Omental fat pad (tissue), 4 donors: ENCODE results near the gene FBP1. TPM values are rescaled to one million over a fixed set of nuclear protein-coding genes. Genes with fewer than 3 reads are reported as not detected.

Experiments
- ATAC-seq: fragments of 150-250 bp; one replicate; pipeline ENCODE4 v1.9.1; 2016; ENCODE audit warnings: mild to moderate bottlenecking, moderate library complexity; ENCODE audit not compliant: low FRiP score
- DNase-seq: peaks from one replicate; pipeline ENCODE4 v3.0.0-alpha.2; 2019; ENCODE audit warnings: low spot score
- total RNA-seq, 4 donors: library from RNA; depleted of rRNA; stranded (reverse); fragments of >200 nt; gene quantifications; one replicate each; pipeline ENCODE4 v1.1.0, GENCODE V29; 2016
- TF ChIP-seq, protein P1 (sequence below), 3 donors: fragments of 450-650 bp; IDR thresholded peaks; one replicate each; pipeline ENCODE4 v1.5.1; 2016 to 2017; ENCODE audit warnings: antibody characterized with exemption in 3 of 3, mild to moderate bottlenecking in 3 of 3, moderate library complexity in 2 of 3

FBP1 gene
- total RNA-seq, 4 donors from 2014 or later, result 6.9 to 98.5 (median 10.3) TPM

DNA sequence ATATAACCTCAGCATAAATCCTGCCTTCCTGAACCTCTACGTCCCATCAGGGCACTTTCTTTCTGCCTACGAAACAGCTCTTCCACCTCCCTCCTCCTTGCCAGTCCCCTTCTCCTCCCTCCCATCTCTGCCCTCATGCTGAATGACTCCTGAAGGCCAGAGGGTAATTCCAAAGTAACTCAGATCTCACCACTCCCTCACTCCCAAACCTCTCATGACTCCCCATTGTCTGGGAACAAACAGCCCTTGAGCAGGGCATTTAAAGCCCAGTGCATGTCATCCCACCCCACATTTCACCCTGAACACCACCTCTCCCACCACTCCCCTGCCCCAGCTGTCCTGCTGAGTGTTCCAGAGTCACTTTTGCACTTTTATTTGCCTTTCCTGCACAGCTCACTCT lies 8.9 kb upstream of the FBP1 start:
- TF ChIP-seq, protein P1, sequence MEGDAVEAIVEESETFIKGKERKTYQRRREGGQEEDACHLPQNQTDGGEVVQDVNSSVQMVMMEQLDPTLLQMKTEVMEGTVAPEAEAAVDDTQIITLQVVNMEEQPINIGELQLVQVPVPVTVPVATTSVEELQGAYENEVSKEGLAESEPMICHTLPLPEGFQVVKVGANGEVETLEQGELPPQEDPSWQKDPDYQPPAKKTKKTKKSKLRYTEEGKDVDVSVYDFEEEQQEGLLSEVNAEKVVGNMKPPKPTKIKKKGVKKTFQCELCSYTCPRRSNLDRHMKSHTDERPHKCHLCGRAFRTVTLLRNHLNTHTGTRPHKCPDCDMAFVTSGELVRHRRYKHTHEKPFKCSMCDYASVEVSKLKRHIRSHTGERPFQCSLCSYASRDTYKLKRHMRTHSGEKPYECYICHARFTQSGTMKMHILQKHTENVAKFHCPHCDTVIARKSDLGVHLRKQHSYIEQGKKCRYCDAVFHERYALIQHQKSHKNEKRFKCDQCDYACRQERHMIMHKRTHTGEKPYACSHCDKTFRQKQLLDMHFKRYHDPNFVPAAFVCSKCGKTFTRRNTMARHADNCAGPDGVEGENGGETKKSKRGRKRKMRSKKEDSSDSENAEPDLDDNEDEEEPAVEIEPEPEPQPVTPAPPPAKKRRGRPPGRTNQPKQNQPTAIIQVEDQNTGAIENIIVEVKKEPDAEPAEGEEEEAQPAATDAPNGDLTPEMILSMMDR (IDR thresholded peaks at IDR 0.05), result no peak
- no peak for DNase-seq
- no peak for ATAC-seq

DNA sequence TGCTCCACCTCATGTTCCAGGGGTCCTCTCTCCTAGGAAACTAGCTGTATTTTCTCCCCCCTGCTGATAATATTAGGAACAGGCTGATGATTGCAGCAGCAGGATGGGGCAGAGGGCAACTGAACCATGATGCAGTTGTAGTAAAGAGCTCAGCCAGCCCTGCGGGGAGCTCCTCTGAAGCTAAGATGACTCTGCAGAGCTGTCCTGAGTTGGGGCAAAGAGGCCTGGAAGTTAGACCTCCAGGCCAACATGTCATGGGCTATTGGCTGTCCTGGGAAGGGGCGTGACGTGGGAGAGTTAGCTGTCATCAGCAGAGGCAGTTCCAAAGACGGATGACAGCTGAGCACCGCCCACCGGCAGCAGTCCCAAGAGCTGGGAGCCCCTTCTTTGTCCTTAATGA lies 6.6 kb upstream of the FBP1 start:
- TF ChIP-seq, protein P1 (IDR thresholded peaks at IDR 0.05), result no peak
- DNase-seq (no peak), ATAC-seq (no peak)

DNA sequence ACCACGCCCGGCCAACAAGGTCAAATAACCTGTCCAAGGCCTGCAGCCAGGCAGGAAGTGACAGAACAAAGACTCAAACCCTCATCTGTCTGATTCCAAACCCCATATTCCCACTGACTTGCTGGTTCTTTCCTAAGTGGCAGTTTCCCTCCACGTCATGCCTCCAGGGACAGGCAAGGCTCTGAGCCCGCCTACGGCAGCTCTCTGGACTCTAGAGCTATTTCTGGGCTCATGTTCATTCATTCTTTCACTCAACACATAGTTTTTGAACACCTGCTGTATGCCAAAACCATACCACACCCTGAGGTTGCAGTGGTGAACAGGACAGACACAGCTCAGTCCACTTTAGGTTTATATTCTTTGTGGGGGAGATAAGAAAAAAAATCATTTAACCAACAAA lies 5.2 kb upstream of the FBP1 start:
- DNase-seq, result no peak
- TF ChIP-seq, protein P1 (IDR thresholded peaks at IDR 0.05), result no peak
- no peak for ATAC-seq

DNA sequence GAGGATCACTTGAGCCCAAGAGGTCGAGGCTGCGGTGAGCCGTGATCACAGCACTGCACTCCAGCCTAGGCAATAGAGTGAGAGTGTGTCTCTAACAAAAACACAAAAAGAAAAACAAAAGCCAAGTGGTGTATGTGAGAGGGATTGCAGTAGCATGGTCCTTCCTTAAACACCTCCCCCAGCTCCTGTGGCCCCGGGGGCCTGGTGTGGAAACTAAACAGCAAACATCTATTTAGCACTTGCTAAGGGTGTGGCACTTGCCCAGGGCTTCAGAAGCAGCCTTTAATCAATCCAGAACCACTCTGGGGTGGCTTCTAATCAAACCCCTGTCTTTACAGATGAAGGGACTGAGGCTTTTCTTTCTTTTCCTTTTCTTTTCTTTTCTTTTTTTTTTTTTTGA lies 4.4 kb upstream of the FBP1 start:
- DNase-seq (no peak), ATAC-seq (no peak)
- TF ChIP-seq, protein P1 (IDR thresholded peaks at IDR 0.05), result no peak

DNA sequence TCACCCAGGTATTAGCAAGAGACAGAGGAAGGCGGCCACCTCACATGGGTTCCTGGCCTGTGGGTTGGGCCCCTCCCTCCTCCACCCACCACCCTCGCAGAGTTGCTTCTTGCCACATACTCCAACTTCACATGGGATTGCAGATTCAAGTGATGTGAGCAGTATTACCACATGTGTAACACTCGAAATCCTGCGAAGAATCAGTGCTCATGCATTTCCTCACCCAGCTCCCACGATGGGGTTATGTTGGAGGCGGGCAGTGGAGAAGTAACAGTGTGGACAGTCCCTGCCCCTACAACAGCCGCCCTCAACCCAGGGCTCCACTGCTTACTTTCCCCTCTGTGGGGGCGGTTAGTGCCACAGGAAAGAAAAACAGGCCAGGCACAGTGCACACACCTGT lies 3.9 kb upstream of the FBP1 start:
- DNase-seq, result no peak
- no peak for ATAC-seq
- TF ChIP-seq, protein P1 (IDR thresholded peaks at IDR 0.05), result no peak

DNA sequence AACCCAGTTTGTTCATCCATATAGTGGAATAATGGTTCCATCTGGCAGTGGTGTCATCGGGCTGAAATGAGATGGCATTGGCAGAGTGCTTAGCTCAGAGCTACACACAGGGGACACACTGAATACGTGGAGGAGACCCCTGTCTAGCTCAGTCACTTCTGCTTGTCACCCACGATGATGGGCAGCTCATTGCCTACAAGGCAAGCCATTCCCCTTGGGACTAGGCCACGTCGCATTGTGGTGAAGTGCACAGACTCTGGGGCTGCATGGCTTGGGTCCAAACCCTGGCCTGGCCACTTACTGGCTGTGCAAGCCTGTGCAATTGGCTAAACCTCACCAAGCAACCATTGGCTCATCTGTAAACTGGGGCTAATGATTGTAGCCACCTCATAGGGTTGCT lies 3.2 kb upstream of the FBP1 start:
- DNase-seq, result no peak
- TF ChIP-seq, protein P1 (IDR thresholded peaks at IDR 0.05), result no peak
- no peak for ATAC-seq

DNA sequence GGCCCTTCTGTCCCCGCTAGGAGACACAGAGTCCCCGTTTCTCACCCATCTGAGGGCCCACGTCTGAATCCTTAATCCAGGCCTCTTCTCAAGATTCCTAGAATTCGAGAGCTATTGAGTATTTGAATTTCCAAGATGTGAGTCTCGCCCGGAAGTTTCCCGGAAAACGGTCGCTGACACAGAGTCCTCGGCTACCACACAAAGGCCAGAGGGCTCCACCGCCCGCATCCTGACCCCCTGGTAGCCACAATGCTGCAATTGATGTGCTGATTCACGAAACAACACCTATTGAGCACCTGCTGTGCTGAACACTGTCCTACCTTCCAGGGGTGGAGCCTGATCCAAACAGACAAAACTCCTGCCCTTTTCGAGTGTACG lies 670 bp upstream of the FBP1 start:
- ATAC-seq, result no peak
- TF ChIP-seq, protein P1 (IDR thresholded peaks at IDR 0.05), result no peak
- no peak for DNase-seq
